ENCODE measurements around the gene SIX5.
A peak's percentile ranks its signal among the peaks of the same experiment; 100 is the strongest.

SIX5 gene

GRCh38 chr19:45792470-45793177, 23.6 kb upstream of the SIX5 start, which contains the start of gene DMWD:
Gene DMWD (minus strand): TSS chr19:45792845. CDS start chr19:45792756, 89 bp downstream.
- peak; percentile 95 for FAIRE-seq

- FAIRE-seq = no peak
These were observed 22.9 kb upstream of the SIX5 start for GRCh38 chr19:45791744-45792469.

- FAIRE-seq = no peak
These were observed 21.9 kb upstream of the SIX5 start for GRCh38 chr19:45790942-45791341.

- FAIRE-seq = no peak
These were observed 20.2 kb upstream of the SIX5 start for GRCh38 chr19:45789035-45789786.

GRCh38 chr19:45786533-45786894, 17.5 kb upstream of the SIX5 start:
- no peak for FAIRE-seq

- FAIRE-seq = no peak
These were observed 16.9 kb upstream of the SIX5 start for GRCh38 chr19:45785781-45786532.

GRCh38 chr19:45785097-45785496, 16.0 kb upstream of the SIX5 start:
- no peak for FAIRE-seq

- FAIRE-seq = no peak
These were observed 15.0 kb upstream of the SIX5 start for GRCh38 chr19:45784096-45784495.

- no peak for FAIRE-seq
These were observed 14.1 kb upstream of the SIX5 start for GRCh38 chr19:45782820-45783785.

- no peak for FAIRE-seq
These were observed 13.2 kb upstream of the SIX5 start, which contains the start of gene DMPK for GRCh38 chr19:45782162-45782691. Gene DMPK (minus strand): TSS chr19:45782490. CDS start chr19:45782352, 138 bp downstream.

- FAIRE-seq = no peak
These were observed 12.4 kb upstream of the SIX5 start for GRCh38 chr19:45781214-45782161.

GRCh38 chr19:45780448-45781213, 11.6 kb upstream of the SIX5 start:
- FAIRE-seq = no peak

GRCh38 chr19:45780146-45780447, 11.0 kb upstream of the SIX5 start:
- FAIRE-seq = no peak

- FAIRE-seq = no peak
These were observed 10.4 kb upstream of the SIX5 start for GRCh38 chr19:45779231-45780145.

GRCh38 chr19:45778010-45778661, 9.1 kb upstream of the SIX5 start:
- FAIRE-seq = no peak

- FAIRE-seq = no peak
These were observed 8.4 kb upstream of the SIX5 start for GRCh38 chr19:45777395-45777961.

GRCh38 chr19:45774765-45775164, 5.7 kb upstream of the SIX5 start:
- FAIRE-seq = no peak

All from TTC549 (cell line).